NB4 (cell line): ENCODE data around the gene SOCS6.

ENCODE experiments used
- CTCF ChIP-seq: IDR thresholded peaks from one replicate; pipeline ENCODE4 v1.5.1; 2012; ENCODE audit warnings: low read depth, low read length
- MAX ChIP-seq: IDR thresholded peaks from 2 replicates; pipeline ENCODE4 v1.6.1; 2011; ENCODE audit warnings: low read depth, low read length
- POLR2A ChIP-seq: IDR thresholded peaks from 2 replicates; pipeline ENCODE4 v1.6.1; 2011; ENCODE audit warnings: mild to moderate bottlenecking; ENCODE audit not compliant: insufficient read length; ENCODE audit errors: extremely low read depth

- TF ChIP-seq CTCF (no peak), POLR2A (no peak), MAX (no peak)
Measured at GRCh38 chr18:70329071-70329470, 40.2 kb downstream of the SOCS6 start.
